Testis (tissue), 5 donors: ENCODE measurements around the gene IBTK. TPM values are rescaled to one million over a fixed set of nuclear protein-coding genes. Genes with fewer than 3 reads are reported as not detected.
"Not testable (repeated sequence)": the region's sequence is repeated elsewhere in the genome, so short reads cannot be mapped to it uniquely, and the experiment has no call there.

Experiments
- DNase-seq: peaks from one replicate; pipeline ENCODE4 v3.0.0-alpha.2; 2019
- H3K27ac ChIP-seq, 2 donors: fragments of 200-600 bp; sonication (generic); one replicate each; pipeline ENCODE4 v1.5.1; 2019
- H3K27me3 ChIP-seq: fragments of 200-600 bp; sonication (generic); one replicate; pipeline ENCODE4 v1.5.1; 2019
- H3K36me3 ChIP-seq: fragments of 200-600 bp; sonication (generic); one replicate; pipeline ENCODE4 v1.5.1; 2017; ENCODE audit warnings: low read depth; ENCODE audit errors: missing control alignments
- H3K4me1 ChIP-seq: fragments of 200-600 bp; sonication (generic); one replicate; pipeline ENCODE4 v1.5.1; 2019
- H3K4me3 ChIP-seq, 2 donors: fragments of 200-600 bp; sonication (generic); one replicate each; pipeline ENCODE4 v1.5.1; 2017 to 2019
- H3K9me3 ChIP-seq: fragments of 200-600 bp; sonication (generic); one replicate; pipeline ENCODE4 v1.5.1; 2017
- POLR2A ChIP-seq: fragments of 450-650 bp; IDR thresholded peaks from one replicate; pipeline ENCODE4 v1.6.1; 2017; ENCODE audit warnings: antibody characterized with exemption, mild to moderate bottlenecking, moderate library complexity
- WGBS, 2 donors: methylation state at CpG; one replicate each; pipeline ENCODE4 v1.1.5; 2018; 5-methylcytosine and 5-hydroxymethylcytosine counted together
- intact Hi-C: fragments of 100-400 bp; cut with DNase I; formaldehyde crosslinking; loops from one replicate; pipeline ENCODE4 v1.15.1; 2023; ENCODE audit warnings: low total_unique reads
- long read RNA-seq, 2 donors: transcript quantifications; one replicate each; lab custom pipeline, GENCODE V29; 2026
- polyA plus RNA-seq: library from polyadenylated mRNA; stranded (reverse); fragments of 350-450 nt; fragmentation: Illumina TruSeq; extraction: RNeasy Lipid Tissue Mini Kit (QIAGEN cat#74804); gene quantifications from one replicate; pipeline ENCODE4 v1.2.3, GENCODE V29; 2014; ENCODE audit warnings: low read depth, low replicate concordance; ENCODE audit not compliant: insufficient read depth
- total RNA-seq, 2 donors: library from RNA; depleted of rRNA; stranded (reverse); fragments of >200 nt; gene quantifications; one replicate each; pipeline ENCODE4 v1.2.3, GENCODE V29; 2016
- TF ChIP-seq, protein P1 (sequence below), 3 experiments: fragments of 450-650 bp in 2 of 3; fragments of 200-600 bp in 1 of 3; sonication (generic) in 1 of 3; IDR thresholded peaks; one replicate each; pipeline ENCODE4 v1.5.1; 2016 to 2019; ENCODE audit warnings: antibody characterized with exemption in 3 of 3, mild to moderate bottlenecking in 2 of 3, moderate library complexity in 1 of 3

Gene IBTK, protein sequence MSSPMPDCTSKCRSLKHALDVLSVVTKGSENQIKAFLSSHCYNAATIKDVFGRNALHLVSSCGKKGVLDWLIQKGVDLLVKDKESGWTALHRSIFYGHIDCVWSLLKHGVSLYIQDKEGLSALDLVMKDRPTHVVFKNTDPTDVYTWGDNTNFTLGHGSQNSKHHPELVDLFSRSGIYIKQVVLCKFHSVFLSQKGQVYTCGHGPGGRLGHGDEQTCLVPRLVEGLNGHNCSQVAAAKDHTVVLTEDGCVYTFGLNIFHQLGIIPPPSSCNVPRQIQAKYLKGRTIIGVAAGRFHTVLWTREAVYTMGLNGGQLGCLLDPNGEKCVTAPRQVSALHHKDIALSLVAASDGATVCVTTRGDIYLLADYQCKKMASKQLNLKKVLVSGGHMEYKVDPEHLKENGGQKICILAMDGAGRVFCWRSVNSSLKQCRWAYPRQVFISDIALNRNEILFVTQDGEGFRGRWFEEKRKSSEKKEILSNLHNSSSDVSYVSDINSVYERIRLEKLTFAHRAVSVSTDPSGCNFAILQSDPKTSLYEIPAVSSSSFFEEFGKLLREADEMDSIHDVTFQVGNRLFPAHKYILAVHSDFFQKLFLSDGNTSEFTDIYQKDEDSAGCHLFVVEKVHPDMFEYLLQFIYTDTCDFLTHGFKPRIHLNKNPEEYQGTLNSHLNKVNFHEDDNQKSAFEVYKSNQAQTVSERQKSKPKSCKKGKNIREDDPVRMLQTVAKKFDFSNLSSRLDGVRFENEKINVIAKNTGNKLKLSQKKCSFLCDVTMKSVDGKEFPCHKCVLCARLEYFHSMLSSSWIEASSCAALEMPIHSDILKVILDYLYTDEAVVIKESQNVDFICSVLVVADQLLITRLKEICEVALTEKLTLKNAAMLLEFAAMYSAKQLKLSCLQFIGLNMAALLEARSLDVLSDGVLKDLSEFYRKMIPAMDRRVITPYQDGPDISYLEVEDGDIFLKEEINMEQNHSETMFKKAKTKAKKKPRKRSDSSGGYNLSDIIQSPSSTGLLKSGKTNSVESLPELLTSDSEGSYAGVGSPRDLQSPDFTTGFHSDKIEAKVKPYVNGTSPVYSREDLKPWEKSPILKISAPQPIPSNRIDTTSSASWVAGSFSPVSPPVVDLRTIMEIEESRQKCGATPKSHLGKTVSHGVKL (N-terminal part only)
- 10 to 100 TPM; 23.9 to 26.6 TPM for total RNA-seq
- 13.8 TPM for polyA plus RNA-seq
- long read RNA-seq, donor 1, full-length matches to known transcripts, result 3 of 20 reads
- long read RNA-seq, donor 1, partial matches to known transcripts, result 17 of 20 reads
- long read RNA-seq, donor 1, other reads (novel, unspliced or antisense), result 0 of 20 reads
- long read RNA-seq, donor 2, result 0 reads

DNA sequence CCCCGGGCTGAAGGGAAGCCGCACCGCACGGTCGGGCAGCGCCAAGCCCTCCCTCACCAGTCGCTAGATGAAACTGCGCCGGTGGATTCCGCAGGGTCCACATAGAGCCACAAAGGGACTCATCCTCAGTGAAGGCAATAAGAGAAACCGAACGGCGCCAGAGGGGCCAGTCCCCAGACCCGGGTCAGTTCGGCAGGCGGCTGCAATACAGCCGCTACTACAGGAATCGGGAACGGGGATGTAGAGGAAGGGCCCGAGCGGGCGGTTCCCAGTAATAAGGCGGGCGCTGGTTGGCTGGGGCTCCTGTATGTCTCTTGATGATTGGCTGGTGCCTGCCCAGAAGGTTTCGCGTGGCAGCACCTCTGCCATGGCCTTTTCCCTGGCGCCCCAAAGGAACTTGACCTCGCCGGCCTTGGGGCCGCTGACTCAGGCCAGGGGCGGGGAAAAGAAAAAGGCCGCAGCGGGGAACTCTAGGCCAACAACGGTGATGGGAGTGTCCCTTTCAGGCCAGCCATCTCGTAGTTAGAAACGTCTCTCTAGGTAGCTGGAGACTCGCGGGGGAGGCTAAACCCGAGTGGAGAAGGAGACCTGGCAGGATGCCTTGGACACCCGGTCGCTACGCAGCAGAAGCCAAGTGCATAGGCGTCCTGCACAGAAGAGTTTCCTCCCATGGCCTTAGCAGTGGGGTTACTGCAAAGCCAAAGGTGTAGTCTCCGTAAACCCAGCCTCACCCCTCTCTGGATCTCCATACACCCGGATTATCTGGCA, at the start of gene IBTK:
Gene IBTK, minus strand, starts transcription at position 240 of the 768 bp plus-strand sequence. CDS start 7,258 bp downstream, outside the sequence.
- H3K9me3 ChIP-seq, result no peaks in the 10 kb centered on the region
- WGBS, 2 donors, result 0 to 1% methylated on average over 4 to 45 of the region's 45 CpGs
- peaks cover 19% of the 10 kb centered on the region for H3K4me1 ChIP-seq
- H3K4me3 ChIP-seq, result peak within 1 kb of the TSS; percentile 86 to 98
- no peaks in the 10 kb centered on the region for H3K27me3 ChIP-seq
- no peak for TF ChIP-seq POLR2A
- TF ChIP-seq, protein P1, sequence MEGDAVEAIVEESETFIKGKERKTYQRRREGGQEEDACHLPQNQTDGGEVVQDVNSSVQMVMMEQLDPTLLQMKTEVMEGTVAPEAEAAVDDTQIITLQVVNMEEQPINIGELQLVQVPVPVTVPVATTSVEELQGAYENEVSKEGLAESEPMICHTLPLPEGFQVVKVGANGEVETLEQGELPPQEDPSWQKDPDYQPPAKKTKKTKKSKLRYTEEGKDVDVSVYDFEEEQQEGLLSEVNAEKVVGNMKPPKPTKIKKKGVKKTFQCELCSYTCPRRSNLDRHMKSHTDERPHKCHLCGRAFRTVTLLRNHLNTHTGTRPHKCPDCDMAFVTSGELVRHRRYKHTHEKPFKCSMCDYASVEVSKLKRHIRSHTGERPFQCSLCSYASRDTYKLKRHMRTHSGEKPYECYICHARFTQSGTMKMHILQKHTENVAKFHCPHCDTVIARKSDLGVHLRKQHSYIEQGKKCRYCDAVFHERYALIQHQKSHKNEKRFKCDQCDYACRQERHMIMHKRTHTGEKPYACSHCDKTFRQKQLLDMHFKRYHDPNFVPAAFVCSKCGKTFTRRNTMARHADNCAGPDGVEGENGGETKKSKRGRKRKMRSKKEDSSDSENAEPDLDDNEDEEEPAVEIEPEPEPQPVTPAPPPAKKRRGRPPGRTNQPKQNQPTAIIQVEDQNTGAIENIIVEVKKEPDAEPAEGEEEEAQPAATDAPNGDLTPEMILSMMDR (IDR thresholded peaks at IDR 0.05), result no peak
- H3K27ac ChIP-seq, result peak within 1 kb of the TSS; percentile 93 to 95
- intact Hi-C loops, result no loop called here
- DNase-seq, result peak; percentile 97
- no peaks in the 10 kb centered on the region for H3K36me3 ChIP-seq

DNA sequence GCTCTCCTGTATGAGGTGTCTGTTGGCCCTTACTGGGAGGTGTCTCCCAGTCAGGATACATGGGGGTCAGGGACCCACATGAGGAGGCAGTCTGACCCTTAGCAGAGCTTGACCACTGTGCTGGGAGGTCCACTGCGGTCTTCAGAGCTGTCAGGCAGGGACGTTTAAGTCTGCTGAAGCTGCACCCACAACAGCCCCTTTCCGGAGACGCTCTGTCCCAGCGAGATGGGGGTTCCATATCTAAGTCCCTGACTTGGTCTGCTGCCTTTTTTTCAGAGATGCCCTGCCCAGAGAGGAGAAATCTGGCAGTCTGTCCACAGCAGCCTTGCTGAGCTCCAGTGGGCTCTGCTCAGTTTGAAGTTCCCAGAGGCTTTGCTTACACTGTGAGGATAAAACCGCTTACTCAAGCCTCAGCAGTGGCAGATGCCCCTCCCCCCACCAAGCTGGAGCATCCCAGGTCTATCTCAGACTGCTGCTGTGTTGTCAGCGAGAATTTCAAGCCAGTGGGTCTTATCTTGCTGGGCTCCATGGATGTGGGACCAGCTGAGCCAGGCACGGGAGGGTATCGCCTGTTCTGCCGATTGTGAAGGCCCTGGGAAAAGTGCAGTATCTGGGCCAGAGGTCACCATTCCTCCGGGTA, 36.3 kb upstream of the IBTK start:
- Histone ChIP-seq H3K36me3 (no peaks in the 10 kb centered on the region), H3K27ac (no peak overlapping the region), H3K4me3 (no peak overlapping the region), H3K4me1 (no peaks in the 10 kb centered on the region), H3K27me3 (no peaks in the 10 kb centered on the region), H3K9me3 (no peaks in the 10 kb centered on the region)
- WGBS, 2 donors, result 36 to 57% methylated on average over 4 to 9 of the region's 11 CpGs
- TF ChIP-seq POLR2A, result no peak
- TF ChIP-seq, protein P1 (IDR thresholded peaks at IDR 0.05), result no peak
- intact Hi-C loops, result no loop called here
- no peak for DNase-seq

DNA sequence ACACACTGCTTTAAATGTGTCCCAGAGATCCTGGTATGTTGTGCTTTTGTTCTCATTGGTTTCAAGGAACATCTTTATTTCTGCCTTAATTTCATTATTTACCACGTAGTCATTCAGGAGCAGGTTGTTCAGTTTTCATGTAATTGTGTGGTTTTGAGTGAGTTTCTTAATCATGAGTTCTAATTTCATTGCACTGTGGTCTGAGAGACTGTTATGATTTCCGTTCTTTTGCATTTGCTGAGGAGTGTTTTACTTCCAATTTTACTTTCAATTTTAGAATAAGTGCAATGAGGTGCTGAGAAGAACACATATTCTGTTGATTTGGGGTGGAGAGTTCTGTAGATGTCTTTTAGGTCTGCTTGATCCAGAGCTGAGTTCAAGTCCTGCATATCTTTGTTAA, 34.0 kb upstream of the IBTK start:
- H3K9me3 ChIP-seq, H3K4me1 ChIP-seq, intact Hi-C loops, H3K4me3 ChIP-seq, H3K36me3 ChIP-seq, H3K27ac ChIP-seq, H3K27me3 ChIP-seq, DNase-seq: not testable (repeated sequence)
- 74 to 82% methylated on average over 2 of the region's 2 CpGs for WGBS, 2 donors

DNA sequence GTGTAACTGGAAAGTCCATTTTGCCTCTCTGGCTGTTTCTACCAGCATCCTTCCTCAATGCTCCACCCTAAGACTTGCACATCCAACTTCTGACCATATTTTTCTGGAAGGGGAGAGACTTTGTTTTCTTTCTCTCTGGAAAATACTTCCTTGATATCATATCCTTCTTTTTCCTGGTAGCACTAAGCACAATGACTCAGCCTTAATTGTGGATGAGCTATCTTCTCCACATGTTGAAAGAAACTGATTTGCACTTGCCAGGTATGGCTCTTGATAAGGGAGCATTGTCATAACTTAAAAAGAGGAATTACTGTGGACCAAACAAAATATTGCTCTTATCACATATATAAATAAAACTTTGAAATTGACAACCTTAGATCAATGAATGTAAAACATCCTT, 30.1 kb upstream of the IBTK start:
- Histone ChIP-seq H3K27ac (no peak overlapping the region), H3K27me3 (no peaks in the 10 kb centered on the region), H3K4me1 (no peaks in the 10 kb centered on the region), H3K9me3 (no peaks in the 10 kb centered on the region), H3K36me3 (no peaks in the 10 kb centered on the region), H3K4me3 (no peak overlapping the region)
- DNase-seq, result no peak
- TF ChIP-seq, protein P1 (IDR thresholded peaks at IDR 0.05), result no peak
- no peak for TF ChIP-seq POLR2A
- intact Hi-C loops, result no loop called here
